GM13977 (cell line): ENCODE results near the gene TMEM184B.

Source experiments
- DNase-seq: peaks from one replicate; pipeline ENCODE4 v3.0.0; 2012; ENCODE audit warnings: low spot score
- CTCF ChIP-seq: IDR thresholded peaks from 2 replicates; pipeline ENCODE4 v1.5.1; 2012; ENCODE audit warnings: mild to moderate bottlenecking, control low read depth; ENCODE audit not compliant: insufficient read depth; ENCODE audit errors: extremely low read depth, missing control alignments
- in situ Hi-C: fragments of 300-500 bp; cut with MboI; formaldehyde crosslinking; loops from one replicate; pipeline ENCODE4 v1.12.0; 2022; ENCODE audit warnings: low sequenced_read_pairs, low pct_unique_long_range_greater_than_20kb, mixed read lengths, inconsistent platforms; ENCODE audit not compliant: unreplicated experiment

The TMEM184B gene

GRCh38 chr22:38230108-38230825, 42.5 kb downstream of the TMEM184B start:
- in situ Hi-C loops = no loop called here
- peak; percentile 71 for DNase-seq
- peak; percentile 57 for TF ChIP-seq CTCF

- no peak for TF ChIP-seq CTCF
- DNase-seq = no peak
- in situ Hi-C loops = no loop called here
Observed at GRCh38 chr22:38228873-38229740, 43.7 kb downstream of the TMEM184B start.

- in situ Hi-C loops = no loop called here
- DNase-seq = no peak
- TF ChIP-seq CTCF = no peak
Observed at GRCh38 chr22:38228326-38228872, 44.4 kb downstream of the TMEM184B start.

GRCh38 chr22:38226853-38227649, 45.8 kb downstream of the TMEM184B start:
- no peak for TF ChIP-seq CTCF
- in situ Hi-C loops = no loop called here
- DNase-seq = no peak

- in situ Hi-C loops = no loop called here
- DNase-seq = no peak
- TF ChIP-seq CTCF = peak; percentile 1
Observed at GRCh38 chr22:38223289-38223960, 49.4 kb downstream of the TMEM184B start.

GRCh38 chr22:38222797-38223119, 50.1 kb downstream of the TMEM184B start:
- DNase-seq = no peak
- in situ Hi-C loops = no loop called here
- TF ChIP-seq CTCF = no peak
